ENCODE data around the gene ASB4. TPM values are rescaled to one million over a fixed set of nuclear protein-coding genes. Genes with fewer than 3 reads are reported as not detected.

ASB4 gene
- total and polyA plus RNA-seq, 8 donors, result 0.03 to 1.7 (median 0.28) TPM; not detected in 4

GRCh38 chr7:95553939-95554338, 68.2 kb downstream of the ASB4 start:
- H3K36me3 ChIP-seq, result no peaks in the 10 kb centered on the region
- 73 to 81% (median 75%) methylated on average over 2 of the region's 2 CpGs for WGBS, 5 donors
- no peak for DNase-seq
- no peak overlapping the region for H3K27ac ChIP-seq
- H3K9me3 ChIP-seq, result no peaks in the 10 kb centered on the region
- intact Hi-C loops (cut with DNase I; ENCODE audit: low total_unique reads), result no loop called here
- H3K4me1 ChIP-seq, result peaks cover 22 to 30% (median 26%) of the 10 kb centered on the region in 4 donors
- H3K27me3 ChIP-seq, result no peaks in the 10 kb centered on the region
- TF ChIP-seq, protein P1, sequence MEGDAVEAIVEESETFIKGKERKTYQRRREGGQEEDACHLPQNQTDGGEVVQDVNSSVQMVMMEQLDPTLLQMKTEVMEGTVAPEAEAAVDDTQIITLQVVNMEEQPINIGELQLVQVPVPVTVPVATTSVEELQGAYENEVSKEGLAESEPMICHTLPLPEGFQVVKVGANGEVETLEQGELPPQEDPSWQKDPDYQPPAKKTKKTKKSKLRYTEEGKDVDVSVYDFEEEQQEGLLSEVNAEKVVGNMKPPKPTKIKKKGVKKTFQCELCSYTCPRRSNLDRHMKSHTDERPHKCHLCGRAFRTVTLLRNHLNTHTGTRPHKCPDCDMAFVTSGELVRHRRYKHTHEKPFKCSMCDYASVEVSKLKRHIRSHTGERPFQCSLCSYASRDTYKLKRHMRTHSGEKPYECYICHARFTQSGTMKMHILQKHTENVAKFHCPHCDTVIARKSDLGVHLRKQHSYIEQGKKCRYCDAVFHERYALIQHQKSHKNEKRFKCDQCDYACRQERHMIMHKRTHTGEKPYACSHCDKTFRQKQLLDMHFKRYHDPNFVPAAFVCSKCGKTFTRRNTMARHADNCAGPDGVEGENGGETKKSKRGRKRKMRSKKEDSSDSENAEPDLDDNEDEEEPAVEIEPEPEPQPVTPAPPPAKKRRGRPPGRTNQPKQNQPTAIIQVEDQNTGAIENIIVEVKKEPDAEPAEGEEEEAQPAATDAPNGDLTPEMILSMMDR (IDR thresholded peaks at IDR 0.05), result no peak
- TF ChIP-seq EP300 (IDR thresholded peaks at IDR 0.05), result no peak
- TF ChIP-seq POLR2AphosphoS5 (IDR thresholded peaks at IDR 0.05), result no peak
- TF ChIP-seq POLR2A (IDR thresholded peaks at IDR 0.05), result no peak
- no peak overlapping the region for H3K4me3 ChIP-seq

DNA sequence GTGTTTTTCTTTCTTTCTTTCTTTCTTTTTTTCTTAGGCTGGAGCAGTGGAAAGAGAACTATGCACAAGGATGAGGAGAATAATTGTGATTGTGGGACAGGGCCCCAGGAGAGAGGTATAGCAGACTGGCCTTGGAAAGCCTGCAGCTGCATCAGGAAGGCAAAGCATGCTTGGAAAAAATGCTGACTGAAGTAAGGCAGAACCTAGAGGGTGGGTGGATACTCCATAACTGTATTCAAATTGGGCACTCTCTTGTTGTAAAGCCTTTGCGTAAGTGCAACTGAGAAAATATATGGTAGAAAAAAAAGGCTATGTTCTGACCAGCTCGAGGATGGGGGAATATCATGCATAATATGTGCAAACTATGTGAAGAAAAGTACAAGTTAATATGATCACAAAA, 71.0 kb downstream of the ASB4 start:
- no peak for DNase-seq
- intact Hi-C loops (cut with DNase I; ENCODE audit: low total_unique reads), result no loop called here
- Histone ChIP-seq H3K4me1 (peaks cover 0 to 6% (median 2%) of the 10 kb centered on the region in 4 donors), H3K36me3 (no peaks in the 10 kb centered on the region), H3K4me3 (no peak overlapping the region), H3K9me3 (no peaks in the 10 kb centered on the region), H3K27ac (no peak overlapping the region), H3K27me3 (no peaks in the 10 kb centered on the region)
- TF ChIP-seq POLR2A (IDR thresholded peaks at IDR 0.05) (no peak), EP300 (IDR thresholded peaks at IDR 0.05) (no peak), POLR2AphosphoS5 (IDR thresholded peaks at IDR 0.05) (no peak)
- TF ChIP-seq, protein P1 (IDR thresholded peaks at IDR 0.05), result no peak
- 85 to 95% (median 94%) methylated on average over 2 of the region's 2 CpGs for WGBS, 5 donors

DNA sequence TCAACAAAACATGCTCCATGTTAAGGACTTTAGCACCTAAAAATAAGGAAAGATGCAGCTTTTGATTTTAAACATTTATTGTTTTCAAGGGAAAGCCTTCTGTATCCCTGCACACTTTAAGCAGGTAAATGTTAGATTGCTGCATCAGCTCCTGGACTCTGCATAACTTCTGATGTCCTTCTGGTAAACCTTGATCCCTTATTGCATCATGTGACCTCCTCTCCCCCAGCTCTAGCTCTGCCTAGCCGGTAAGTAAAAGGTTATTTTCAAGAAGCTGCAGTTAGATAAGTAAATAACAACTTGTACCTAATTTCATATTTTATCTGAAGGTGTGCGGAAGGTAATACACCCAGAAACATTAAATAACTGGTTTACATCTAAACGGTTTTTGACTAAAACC, 73.1 kb downstream of the ASB4 start:
- no peaks in the 10 kb centered on the region for H3K9me3 ChIP-seq
- intact Hi-C loops (cut with DNase I; ENCODE audit: low total_unique reads), result no loop called here
- H3K4me3 ChIP-seq, result no peak overlapping the region
- WGBS, 5 donors, result 47 to 62% (median 55%) methylated on average over 3 of the region's 3 CpGs
- peaks cover 0 to 3% (median 0%) of the 10 kb centered on the region in 4 donors for H3K4me1 ChIP-seq
- no peaks in the 10 kb centered on the region for H3K36me3 ChIP-seq
- no peaks in the 10 kb centered on the region for H3K27me3 ChIP-seq
- no peak for DNase-seq
- no peak for TF ChIP-seq POLR2AphosphoS5 (IDR thresholded peaks at IDR 0.05)
- TF ChIP-seq, protein P1 (IDR thresholded peaks at IDR 0.05), result no peak
- TF ChIP-seq EP300 (IDR thresholded peaks at IDR 0.05), result no peak
- no peak for TF ChIP-seq POLR2A (IDR thresholded peaks at IDR 0.05)
- H3K27ac ChIP-seq, result no peak overlapping the region

DNA sequence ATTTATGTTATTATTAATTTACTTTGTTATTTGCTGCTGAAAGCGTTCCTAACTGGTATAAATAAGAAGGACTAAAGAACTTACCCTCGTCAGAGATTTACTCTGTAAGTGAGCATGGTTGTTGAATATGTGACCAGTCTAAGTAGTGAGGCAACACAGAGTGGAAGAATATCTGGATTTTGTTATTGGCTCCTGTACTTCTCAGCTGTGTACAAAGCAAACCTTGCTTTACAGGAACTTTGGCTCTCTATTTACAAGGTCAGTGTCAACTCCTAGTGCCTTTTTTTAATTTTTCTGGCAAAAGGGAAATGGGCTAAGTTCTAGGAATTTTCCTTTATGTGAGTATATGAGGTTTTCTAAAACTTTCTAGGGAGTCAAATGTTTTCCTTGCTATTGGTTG, 74.9 kb downstream of the ASB4 start:
- peaks cover 0 to 3% (median 0%) of the 10 kb centered on the region in 4 donors for H3K4me1 ChIP-seq
- H3K27me3 ChIP-seq, result no peaks in the 10 kb centered on the region
- no peaks in the 10 kb centered on the region for H3K36me3 ChIP-seq
- 49 to 56% (median 52%) methylated on average over 2 of the region's 2 CpGs for WGBS, 5 donors
- H3K9me3 ChIP-seq, result no peaks in the 10 kb centered on the region
- H3K27ac ChIP-seq, result peak overlapping the region in 1 of 5 donors; percentile 27
- DNase-seq, result no peak
- intact Hi-C loops (cut with DNase I; ENCODE audit: low total_unique reads), result no loop called here
- no peak overlapping the region for H3K4me3 ChIP-seq
- TF ChIP-seq POLR2AphosphoS5 (IDR thresholded peaks at IDR 0.05) (no peak), EP300 (IDR thresholded peaks at IDR 0.05) (no peak), POLR2A (IDR thresholded peaks at IDR 0.05) (no peak)
- TF ChIP-seq, protein P1 (IDR thresholded peaks at IDR 0.05), result no peak

All from stomach (tissue), 9 donors.